ENCODE measurements around the gene GPR176.
"Not testable (repeated sequence)": the region's sequence is repeated elsewhere in the genome, so short reads cannot be mapped to it uniquely, and the experiment has no call there.

The GPR176 gene

GRCh38 chr15:39817892-39818291, 102.2 kb downstream of the GPR176 start:
- Mint-ChIP-seq H3K27ac (no peak overlapping the region), H3K27me3 (peaks cover 4% of the 10 kb centered on the region), H3K9me3 (no peaks in the 10 kb centered on the region), H3K36me3 (ENCODE audit: low read depth) (no peaks in the 10 kb centered on the region), H3K4me1 (ENCODE audit: low read depth) (no peaks in the 10 kb centered on the region), H3K4me3 (no peak overlapping the region)
- intact Hi-C loops (cut with micrococcal nuclease) = no loop called here

- H3K4me3 Mint-ChIP-seq = no peak overlapping the region
- H3K4me1 Mint-ChIP-seq (ENCODE audit: low read depth) = no peaks in the 10 kb centered on the region
These were observed 105.6 kb downstream of the GPR176 start for GRCh38 chr15:39814489-39814888.

GRCh38 chr15:39812651-39813050, 107.4 kb downstream of the GPR176 start:
- intact Hi-C loops (cut with micrococcal nuclease); H3K27ac Mint-ChIP-seq; H3K36me3 Mint-ChIP-seq (ENCODE audit: low read depth); H3K4me1 Mint-ChIP-seq (ENCODE audit: low read depth); H3K27me3 Mint-ChIP-seq; H3K9me3 Mint-ChIP-seq; H3K4me3 Mint-ChIP-seq: not testable (repeated sequence)

More at GRCh38 chr15:39814489-39814888, 105.6 kb downstream of the GPR176 start:
- intact Hi-C loops (cut with micrococcal nuclease) = no loop called here
- no peaks in the 10 kb centered on the region for H3K9me3 Mint-ChIP-seq
- H3K36me3 Mint-ChIP-seq (ENCODE audit: low read depth) = no peaks in the 10 kb centered on the region
- H3K27me3 Mint-ChIP-seq = peaks cover 4% of the 10 kb centered on the region
- peak overlapping the region; percentile 15 for H3K27ac Mint-ChIP-seq

GRCh38 chr15:39808909-39809308, 111.2 kb downstream of the GPR176 start:
- H3K4me3 Mint-ChIP-seq = no peak overlapping the region
- intact Hi-C loops (cut with micrococcal nuclease) = no loop called here
- no peaks in the 10 kb centered on the region for H3K36me3 Mint-ChIP-seq (ENCODE audit: low read depth)
- peaks cover under 1% of the 10 kb centered on the region for H3K4me1 Mint-ChIP-seq (ENCODE audit: low read depth)
- peaks cover 1% of the 10 kb centered on the region for H3K27me3 Mint-ChIP-seq
- no peaks in the 10 kb centered on the region for H3K9me3 Mint-ChIP-seq
- H3K27ac Mint-ChIP-seq = no peak overlapping the region

GRCh38 chr15:39807791-39808190, 112.3 kb downstream of the GPR176 start:
- no peaks in the 10 kb centered on the region for H3K9me3 Mint-ChIP-seq

GRCh38 chr15:39804026-39804425, 116.0 kb downstream of the GPR176 start:
- H3K27me3 Mint-ChIP-seq = peaks cover 1% of the 10 kb centered on the region
- intact Hi-C loops (cut with micrococcal nuclease) = no loop called here
- no peaks in the 10 kb centered on the region for H3K9me3 Mint-ChIP-seq
- no peak overlapping the region for H3K4me3 Mint-ChIP-seq
- H3K36me3 Mint-ChIP-seq (ENCODE audit: low read depth) = no peaks in the 10 kb centered on the region
- no peak overlapping the region for H3K27ac Mint-ChIP-seq
- peaks cover 18% of the 10 kb centered on the region for H3K4me1 Mint-ChIP-seq (ENCODE audit: low read depth)

More at GRCh38 chr15:39807791-39808190, 112.3 kb downstream of the GPR176 start:
- Mint-ChIP-seq H3K36me3 (ENCODE audit: low read depth) (no peaks in the 10 kb centered on the region), H3K4me1 (ENCODE audit: low read depth) (peaks cover 6% of the 10 kb centered on the region), H3K27ac (no peak overlapping the region), H3K27me3 (peaks cover 1% of the 10 kb centered on the region), H3K4me3 (no peak overlapping the region)
- intact Hi-C loops (cut with micrococcal nuclease) = no loop called here

GRCh38 chr15:39803016-39803415, 117.0 kb downstream of the GPR176 start:
- Mint-ChIP-seq H3K4me3 (no peak overlapping the region), H3K27ac (no peak overlapping the region), H3K4me1 (ENCODE audit: low read depth) (peaks cover 19% of the 10 kb centered on the region), H3K36me3 (ENCODE audit: low read depth) (no peaks in the 10 kb centered on the region), H3K27me3 (peaks cover 1% of the 10 kb centered on the region), H3K9me3 (no peaks in the 10 kb centered on the region)
- intact Hi-C loops (cut with micrococcal nuclease) = no loop called here

GRCh38 chr15:39801641-39802309, 118.3 kb downstream of the GPR176 start:
- Mint-ChIP-seq H3K4me1 (ENCODE audit: low read depth) (peaks cover 19% of the 10 kb centered on the region), H3K36me3 (ENCODE audit: low read depth) (no peaks in the 10 kb centered on the region), H3K27ac (no peak overlapping the region), H3K4me3 (no peak overlapping the region), H3K9me3 (no peaks in the 10 kb centered on the region), H3K27me3 (peaks cover 1% of the 10 kb centered on the region)
- intact Hi-C loops (cut with micrococcal nuclease) = no loop called here

- Mint-ChIP-seq H3K4me1 (ENCODE audit: low read depth) (peaks cover 19% of the 10 kb centered on the region), H3K27me3 (peaks cover 2% of the 10 kb centered on the region), H3K27ac (peak overlapping the region; percentile 61), H3K4me3 (no peak overlapping the region), H3K36me3 (ENCODE audit: low read depth) (no peaks in the 10 kb centered on the region), H3K9me3 (no peaks in the 10 kb centered on the region)
- intact Hi-C loops (cut with micrococcal nuclease) = no loop called here
These were observed 120.5 kb downstream of the GPR176 start for GRCh38 chr15:39799552-39800011.

- Mint-ChIP-seq H3K4me3 (no peak overlapping the region), H3K27ac (no peak overlapping the region), H3K27me3 (peaks cover 5% of the 10 kb centered on the region), H3K9me3 (no peaks in the 10 kb centered on the region), H3K36me3 (ENCODE audit: low read depth) (no peaks in the 10 kb centered on the region), H3K4me1 (ENCODE audit: low read depth) (peaks cover 14% of the 10 kb centered on the region)
- intact Hi-C loops (cut with micrococcal nuclease) = no loop called here
These were observed 121.7 kb downstream of the GPR176 start for GRCh38 chr15:39798382-39798781.

GRCh38 chr15:39797407-39797806, 122.7 kb downstream of the GPR176 start:
- peaks cover 13% of the 10 kb centered on the region for H3K4me1 Mint-ChIP-seq (ENCODE audit: low read depth)
- peaks cover 8% of the 10 kb centered on the region for H3K27me3 Mint-ChIP-seq
- no peaks in the 10 kb centered on the region for H3K36me3 Mint-ChIP-seq (ENCODE audit: low read depth)
- intact Hi-C loops (cut with micrococcal nuclease) = no loop called here
- H3K9me3 Mint-ChIP-seq = no peaks in the 10 kb centered on the region
- no peak overlapping the region for H3K4me3 Mint-ChIP-seq
- H3K27ac Mint-ChIP-seq = no peak overlapping the region

- H3K27me3 Mint-ChIP-seq = peaks cover 8% of the 10 kb centered on the region
These were observed 123.5 kb downstream of the GPR176 start for GRCh38 chr15:39796601-39797000.

GRCh38 chr15:39795486-39795885, 124.6 kb downstream of the GPR176 start:
- intact Hi-C loops (cut with micrococcal nuclease) = no loop called here
- Mint-ChIP-seq H3K36me3 (ENCODE audit: low read depth) (no peaks in the 10 kb centered on the region), H3K4me1 (ENCODE audit: low read depth) (peaks cover 13% of the 10 kb centered on the region), H3K9me3 (no peaks in the 10 kb centered on the region), H3K4me3 (no peak overlapping the region), H3K27ac (no peak overlapping the region), H3K27me3 (peaks cover 8% of the 10 kb centered on the region)

More at GRCh38 chr15:39796601-39797000, 123.5 kb downstream of the GPR176 start:
- Mint-ChIP-seq H3K4me3 (no peak overlapping the region), H3K4me1 (ENCODE audit: low read depth) (peaks cover 13% of the 10 kb centered on the region), H3K27ac (no peak overlapping the region), H3K36me3 (ENCODE audit: low read depth) (no peaks in the 10 kb centered on the region), H3K9me3 (no peaks in the 10 kb centered on the region)
- intact Hi-C loops (cut with micrococcal nuclease) = no loop called here

GRCh38 chr15:39794954-39795353, 125.1 kb downstream of the GPR176 start:
- Mint-ChIP-seq H3K9me3 (no peaks in the 10 kb centered on the region), H3K4me1 (ENCODE audit: low read depth) (peaks cover 11% of the 10 kb centered on the region), H3K27me3 (peaks cover 8% of the 10 kb centered on the region), H3K27ac (no peak overlapping the region), H3K4me3 (no peak overlapping the region), H3K36me3 (ENCODE audit: low read depth) (no peaks in the 10 kb centered on the region)
- intact Hi-C loops (cut with micrococcal nuclease) = no loop called here

GRCh38 chr15:39793923-39794322, 126.1 kb downstream of the GPR176 start:
- no peak overlapping the region for H3K4me3 Mint-ChIP-seq
- peaks cover 8% of the 10 kb centered on the region for H3K27me3 Mint-ChIP-seq
- peaks cover under 1% of the 10 kb centered on the region for H3K4me1 Mint-ChIP-seq (ENCODE audit: low read depth)
- H3K36me3 Mint-ChIP-seq (ENCODE audit: low read depth) = no peaks in the 10 kb centered on the region
- intact Hi-C loops (cut with micrococcal nuclease) = no loop called here
- H3K27ac Mint-ChIP-seq = no peak overlapping the region
- H3K9me3 Mint-ChIP-seq = no peaks in the 10 kb centered on the region

All from dendritic cell treated with granulocyte-macrophage colony-stimulating factor and Interleukin-4, amounts not matched to agents 40 ng/mL and 50 ng/mL, for 4 days (primary cell).